Cardiac fibroblast (primary cell): ENCODE results near the gene ITPR3.

Source experiments
- DNase-seq, 2 donors: peaks; one replicate each; pipeline versions ENCODE4 v3.0.0 to v3.0.0-alpha.2; 2010; ENCODE audit warnings: low read depth in 2 of 2
- H3K4me3 ChIP-seq, 2 donors: replicated peaks in 1 of 2; 1 replicate in 1 of 2; 2 replicates in 1 of 2; pipeline ENCODE4 v1.5.1; 2011; ENCODE audit warnings: low read depth in 2 of 2, low read length in 2 of 2, mild to moderate bottlenecking in 2 of 2, moderate library complexity in 1 of 2
- CTCF ChIP-seq: IDR thresholded peaks from one replicate; pipeline ENCODE4 v1.5.1; 2011; ENCODE audit warnings: low read depth, mild to moderate bottlenecking, low read length, inconsistent platforms

Gene ITPR3

GRCh38 chr6:33692760-33693158, 71.6 kb downstream of the ITPR3 start:
- no peak overlapping the region for H3K4me3 ChIP-seq
- TF ChIP-seq CTCF = no peak
- peak; percentile 38 to 55 for DNase-seq

GRCh38 chr6:33693186-33694105, 72.3 kb downstream of the ITPR3 start:
- DNase-seq = peak in 1 of 2 donors; percentile 12
- TF ChIP-seq CTCF = no peak
- H3K4me3 ChIP-seq = no peak overlapping the region

- no peak overlapping the region for H3K4me3 ChIP-seq
- TF ChIP-seq CTCF = no peak
- DNase-seq = peak; percentile 52 to 74
Measured at GRCh38 chr6:33694401-33694931, 73.3 kb downstream of the ITPR3 start.

- no peak for TF ChIP-seq CTCF
- no peak for DNase-seq
- no peak overlapping the region for H3K4me3 ChIP-seq
Measured at GRCh38 chr6:33694977-33695376, 73.9 kb downstream of the ITPR3 start.

GRCh38 chr6:33695451-33695887, 74.3 kb downstream of the ITPR3 start:
- H3K4me3 ChIP-seq = no peak overlapping the region
- no peak for TF ChIP-seq CTCF
- peak in 1 of 2 donors; percentile 21 for DNase-seq

- TF ChIP-seq CTCF = no peak
- DNase-seq = no peak
- no peak overlapping the region for H3K4me3 ChIP-seq
Measured at GRCh38 chr6:33696076-33696475, 75.0 kb downstream of the ITPR3 start.
